H9 (cell line): ENCODE results near the gene ITGB1BP1. TPM values are rescaled to one million over a fixed set of nuclear protein-coding genes. Genes with fewer than 3 reads are reported as not detected.
A peak's percentile ranks its signal among the peaks of the same experiment; 100 is the strongest.

Source experiments
- DNase-seq: peaks from one replicate; pipeline ENCODE4 v3.0.0-alpha.2; 2017
- H2AFZ ChIP-seq: one replicate; pipeline ENCODE4 v1.6.1; 2013; ENCODE audit warnings: mild to moderate bottlenecking, low read length, control low read depth, moderate library complexity
- H2AK5ac ChIP-seq: 2 replicates; pipeline ENCODE4 v1.6.1; 2013; ENCODE audit warnings: low read length, control low read depth, mixed read lengths; ENCODE audit not compliant: insufficient read length
- H2BK120ac ChIP-seq: one replicate; pipeline ENCODE4 v1.6.1; 2013; ENCODE audit warnings: low read depth, mild to moderate bottlenecking, low read length, control low read depth, inconsistent platforms; ENCODE audit not compliant: poor library complexity, severe bottlenecking
- H2BK12ac ChIP-seq: 2 replicates; pipeline ENCODE4 v1.6.1; 2013; ENCODE audit warnings: low read length, control low read depth, mixed read lengths, low read depth; ENCODE audit not compliant: insufficient read length
- H2BK15ac ChIP-seq: 2 replicates; pipeline ENCODE4 v1.6.1; 2013; ENCODE audit warnings: low read depth, low read length, control low read depth
- H2BK20ac ChIP-seq: one replicate; pipeline ENCODE4 v1.6.1; 2013; ENCODE audit warnings: low read depth, mild to moderate bottlenecking, low read length, control low read depth, inconsistent platforms; ENCODE audit not compliant: poor library complexity, severe bottlenecking
- H2BK5ac ChIP-seq: 2 replicates; pipeline ENCODE4 v1.6.1; 2013; ENCODE audit warnings: low read length, control low read depth, mixed read lengths; ENCODE audit not compliant: insufficient read length
- H3K14ac ChIP-seq: 2 replicates; pipeline ENCODE4 v1.6.1; 2013; ENCODE audit warnings: low read length, control low read depth; ENCODE audit not compliant: insufficient read depth
- H3K18ac ChIP-seq: 2 replicates; pipeline ENCODE4 v1.6.1; 2013; ENCODE audit warnings: low read depth, mild to moderate bottlenecking, mixed read lengths, low read length, control low read depth; ENCODE audit not compliant: insufficient read length
- H3K23ac ChIP-seq: 2 replicates; pipeline ENCODE4 v1.6.1; 2013; ENCODE audit warnings: low read length, control low read depth, mixed read lengths, low read depth; ENCODE audit not compliant: insufficient read length
- H3K23me2 ChIP-seq: 2 replicates; pipeline ENCODE4 v1.6.1; 2013; ENCODE audit warnings: low read depth, mild to moderate bottlenecking, mixed read lengths, low read length, control low read depth; ENCODE audit not compliant: insufficient read length, poor library complexity, severe bottlenecking
- H3K27ac ChIP-seq: 2 replicates; pipeline ENCODE4 v1.5.1; 2013; ENCODE audit warnings: low read length, control low read depth, mixed read lengths, low read depth; ENCODE audit not compliant: insufficient read length
- H3K27me3 ChIP-seq: 2 replicates; pipeline ENCODE4 v1.6.1; 2013; ENCODE audit warnings: low read length, control low read depth, inconsistent platforms; ENCODE audit not compliant: insufficient read depth
- H3K4ac ChIP-seq: 2 replicates; pipeline ENCODE4 v1.6.1; 2013; ENCODE audit warnings: low read depth, mild to moderate bottlenecking, control low read depth, inconsistent platforms, low read length, moderate library complexity
- H3K4me1 ChIP-seq: 2 replicates; pipeline ENCODE4 v1.6.1; 2013; ENCODE audit warnings: low read length, control low read depth, inconsistent platforms; ENCODE audit not compliant: insufficient read depth
- H3K4me2 ChIP-seq: 2 replicates; pipeline ENCODE4 v1.6.1; 2013; ENCODE audit warnings: low read length, control low read depth, mixed read lengths; ENCODE audit not compliant: insufficient read length, insufficient read depth
- H3K56ac ChIP-seq: 2 replicates; pipeline ENCODE4 v1.6.1; 2013; ENCODE audit warnings: low read depth, mild to moderate bottlenecking, mixed read lengths, low read length, control low read depth; ENCODE audit not compliant: insufficient read length
- H3K79me1 ChIP-seq: 2 replicates; pipeline ENCODE4 v1.6.1; 2013; ENCODE audit warnings: low read depth, mild to moderate bottlenecking, moderate library complexity, low read length, control low read depth, inconsistent platforms; ENCODE audit not compliant: insufficient read depth, poor library complexity, severe bottlenecking
- H3K79me2 ChIP-seq: 2 replicates; pipeline ENCODE4 v1.6.1; 2013; ENCODE audit warnings: low read length, control low read depth, inconsistent platforms; ENCODE audit not compliant: insufficient read depth
- H3K9ac ChIP-seq: 2 replicates; pipeline ENCODE4 v1.6.1; 2013; ENCODE audit warnings: low read length, control low read depth, mixed read lengths; ENCODE audit not compliant: insufficient read length; ENCODE audit errors: extremely low read depth
- H3K9me3 ChIP-seq: one replicate; pipeline ENCODE4 v1.6.1; 2013; ENCODE audit warnings: low read depth, low read length, inconsistent platforms; ENCODE audit not compliant: control insufficient read depth
- H3T11ph ChIP-seq: one replicate; pipeline ENCODE4 v1.6.1; 2013; ENCODE audit warnings: mild to moderate bottlenecking, low read length, control low read depth, inconsistent platforms
- H4K20me1 ChIP-seq: one replicate; pipeline ENCODE4 v1.6.1; 2013; ENCODE audit not compliant: control insufficient read depth, insufficient read length, insufficient read depth
- H4K5ac ChIP-seq: 2 replicates; pipeline ENCODE4 v1.6.1; 2013; ENCODE audit warnings: low read depth, mild to moderate bottlenecking, mixed read lengths, low read length, control low read depth; ENCODE audit not compliant: insufficient read length
- H4K8ac ChIP-seq: replicated peaks from 2 replicates; pipeline ENCODE4 v1.6.1; 2013; ENCODE audit warnings: low read length, control low read depth, mixed read lengths, low read depth; ENCODE audit not compliant: insufficient read length
- H4K91ac ChIP-seq: 2 replicates; pipeline ENCODE4 v1.6.1; 2013; ENCODE audit warnings: low read depth, mild to moderate bottlenecking, moderate library complexity, mixed read lengths, low read length, control low read depth; ENCODE audit not compliant: insufficient read length
- H3K27ac Mint-ChIP-seq, 3 experiments: 2 replicates in 2 of 3; 3 replicates in 1 of 3; pipeline ENCODE4 v1.8.0; 2020 to 2021; ENCODE audit warnings: mixed read lengths in 3 of 3, mild to moderate bottlenecking in 1 of 3, moderate library complexity in 1 of 3
- H3K27me3 Mint-ChIP-seq: 2 replicates; pipeline ENCODE4 v1.8.0; 2021; ENCODE audit warnings: low read depth, mild to moderate bottlenecking, moderate library complexity, mixed read lengths
- H3K36me3 Mint-ChIP-seq, 3 experiments: 2 replicates in 2 of 3; 3 replicates in 1 of 3; pipeline ENCODE4 v1.8.0; 2020 to 2021; ENCODE audit warnings: low read depth in 3 of 3, mixed read lengths in 3 of 3; ENCODE audit not compliant: insufficient read depth in 1 of 3
- H3K4me1 Mint-ChIP-seq, 2 experiments: 2 replicates each; pipeline ENCODE4 v1.8.0; 2020; ENCODE audit warnings: mixed read lengths in 2 of 2
- H3K4me3 Mint-ChIP-seq, 2 experiments: 2 replicates in 1 of 2; 3 replicates in 1 of 2; pipeline ENCODE4 v1.8.0; 2020 to 2021; ENCODE audit warnings: mild to moderate bottlenecking in 2 of 2, mixed read lengths in 2 of 2, moderate library complexity in 1 of 2
- H3K9me3 Mint-ChIP-seq, 2 experiments: 2 replicates in 1 of 2; 3 replicates in 1 of 2; pipeline ENCODE4 v1.8.0; 2020; ENCODE audit warnings: mild to moderate bottlenecking in 2 of 2, mixed read lengths in 2 of 2, moderate library complexity in 1 of 2
- WGBS: extraction: QIAGEN DNeasy Blood & Tissue Kit; methylation state at CpG from one replicate; pipeline ENCODE4 v1.1.7; 2013; ENCODE audit warnings: missing lambda C conversion rate, low lambda C conversion rate, mixed read lengths; ENCODE audit not compliant: insufficient read length; ENCODE audit errors: extremely low coverage; 5-methylcytosine and 5-hydroxymethylcytosine counted together
- total RNA-seq: library from RNA; stranded (reverse); gene quantifications from 2 replicates; pipeline ENCODE4 v1.2.1, GENCODE V29; 2021
- TF ChIP-seq, protein P1 (sequence below): fragments of 200-600 bp; sonication (generic); conservative IDR thresholded peaks from 3 replicates; pipeline ENCODE4 v1.8.0; 2021; ENCODE audit warnings: antibody characterized with exemption, mild to moderate bottlenecking

The ITGB1BP1 gene
- total RNA-seq, 1 experiment from 2014 or later: 38.7 TPM

DNA sequence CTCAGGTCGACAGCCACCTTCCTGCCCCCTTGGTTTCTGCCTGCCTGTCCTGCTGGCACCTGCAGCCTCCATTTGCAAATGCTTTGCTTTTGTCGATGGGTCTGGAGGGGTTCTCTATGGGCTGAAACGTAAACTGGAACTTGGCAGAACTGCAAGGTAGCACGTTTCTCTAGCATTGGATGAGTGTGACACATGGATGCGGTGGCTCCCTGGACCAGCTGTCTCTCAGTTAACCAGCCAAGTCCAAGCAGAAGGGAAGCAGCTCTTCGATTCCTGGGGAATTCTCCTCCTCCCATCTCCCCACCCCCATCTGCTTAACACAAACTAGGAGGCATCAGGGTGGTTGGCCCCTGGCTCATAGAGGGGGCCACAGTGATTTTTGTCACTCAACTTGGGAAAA, 57.3 kb downstream of the ITGB1BP1 start:
- H3K27ac Mint-ChIP-seq: peak overlapping the region in 1 of 3 experiments; percentile 70; a peak in 3 of 7 replicates
- no peak overlapping the region for H2BK5ac ChIP-seq
- H3K4me3 Mint-ChIP-seq: no peak overlapping the region
- H3K9me3 Mint-ChIP-seq: no peaks in the 10 kb centered on the region
- peaks cover 13 to 56% (median 19%) of the 10 kb centered on the region in 3 experiments; a peak in 6 of 7 replicates for H3K36me3 Mint-ChIP-seq
- no peak overlapping the region for H3K9ac ChIP-seq
- H3K23me2 ChIP-seq: no peaks in the 10 kb centered on the region
- H4K91ac ChIP-seq: no peak overlapping the region
- H3K9me3 ChIP-seq: no peaks in the 10 kb centered on the region
- H2BK12ac ChIP-seq: no peak overlapping the region
- no peaks in the 10 kb centered on the region for H3K27me3 Mint-ChIP-seq
- no peaks in the 10 kb centered on the region for H3K79me1 ChIP-seq
- H3K4ac ChIP-seq: no peak overlapping the region
- TF ChIP-seq, protein P1, sequence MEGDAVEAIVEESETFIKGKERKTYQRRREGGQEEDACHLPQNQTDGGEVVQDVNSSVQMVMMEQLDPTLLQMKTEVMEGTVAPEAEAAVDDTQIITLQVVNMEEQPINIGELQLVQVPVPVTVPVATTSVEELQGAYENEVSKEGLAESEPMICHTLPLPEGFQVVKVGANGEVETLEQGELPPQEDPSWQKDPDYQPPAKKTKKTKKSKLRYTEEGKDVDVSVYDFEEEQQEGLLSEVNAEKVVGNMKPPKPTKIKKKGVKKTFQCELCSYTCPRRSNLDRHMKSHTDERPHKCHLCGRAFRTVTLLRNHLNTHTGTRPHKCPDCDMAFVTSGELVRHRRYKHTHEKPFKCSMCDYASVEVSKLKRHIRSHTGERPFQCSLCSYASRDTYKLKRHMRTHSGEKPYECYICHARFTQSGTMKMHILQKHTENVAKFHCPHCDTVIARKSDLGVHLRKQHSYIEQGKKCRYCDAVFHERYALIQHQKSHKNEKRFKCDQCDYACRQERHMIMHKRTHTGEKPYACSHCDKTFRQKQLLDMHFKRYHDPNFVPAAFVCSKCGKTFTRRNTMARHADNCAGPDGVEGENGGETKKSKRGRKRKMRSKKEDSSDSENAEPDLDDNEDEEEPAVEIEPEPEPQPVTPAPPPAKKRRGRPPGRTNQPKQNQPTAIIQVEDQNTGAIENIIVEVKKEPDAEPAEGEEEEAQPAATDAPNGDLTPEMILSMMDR: no peak
- no peaks in the 10 kb centered on the region for H3K4me1 ChIP-seq
- no CpG with 5 or more reads among the region's 6 CpGs for WGBS
- H3T11ph ChIP-seq: no peak overlapping the region
- H2BK120ac ChIP-seq: no peak overlapping the region
- no peak overlapping the region for H2AK5ac ChIP-seq
- no peak overlapping the region for H3K23ac ChIP-seq
- H3K27ac ChIP-seq: no peak overlapping the region
- no peak overlapping the region for H4K5ac ChIP-seq
- H2BK15ac ChIP-seq: no peak overlapping the region
- no peak overlapping the region for H3K18ac ChIP-seq
- H3K79me2 ChIP-seq: no peaks in the 10 kb centered on the region
- no peaks in the 10 kb centered on the region for H3K4me1 Mint-ChIP-seq
- no peak overlapping the region for H4K8ac ChIP-seq
- no peak overlapping the region for H3K56ac ChIP-seq
- H3K4me2 ChIP-seq: no peak overlapping the region
- no peak for DNase-seq
- no peaks in the 10 kb centered on the region for H3K27me3 ChIP-seq
- peaks cover 3% of the 10 kb centered on the region for H4K20me1 ChIP-seq
- no peak overlapping the region for H2AFZ ChIP-seq
- H2BK20ac ChIP-seq: no peak overlapping the region
- H3K14ac ChIP-seq: no peak overlapping the region
